KMS-11 (cell line): ENCODE results near the gene DMD.
"Not testable (repeated sequence)": the region's sequence is repeated elsewhere in the genome, so short reads cannot be mapped to it uniquely, and the experiment has no call there.

ENCODE experiments used
- H2AFZ ChIP-seq: fragments of 200-600 bp; sonication (generic); 2 replicates; pipeline ENCODE4 v1.6.1; 2016; ENCODE audit warnings: antibody characterized with exemption, mixed run types, low read depth
- H3K27ac ChIP-seq: fragments of 200-600 bp; sonication (generic); 2 replicates; pipeline ENCODE4 v1.6.1; 2016; ENCODE audit warnings: mild to moderate bottlenecking, mixed run types
- H3K27me3 ChIP-seq: fragments of 200-600 bp; sonication (generic); 2 replicates; pipeline ENCODE4 v1.6.1; 2017; ENCODE audit warnings: mild to moderate bottlenecking, low read depth, mixed run types, moderate library complexity; ENCODE audit not compliant: insufficient read depth
- H3K36me3 ChIP-seq: fragments of 200-600 bp; sonication (generic); 2 replicates; pipeline ENCODE4 v1.6.1; 2017; ENCODE audit warnings: mild to moderate bottlenecking, mixed run types; ENCODE audit not compliant: insufficient read depth
- H3K4me1 ChIP-seq: fragments of 200-600 bp; sonication (generic); 2 replicates; pipeline ENCODE4 v1.6.1; 2016; ENCODE audit warnings: mild to moderate bottlenecking, low read depth, mixed run types; ENCODE audit not compliant: poor library complexity, severe bottlenecking
- H3K4me2 ChIP-seq: fragments of 200-600 bp; sonication (generic); 2 replicates; pipeline ENCODE4 v1.7.0; 2016; ENCODE audit warnings: mild to moderate bottlenecking, mixed run types
- H3K4me3 ChIP-seq: fragments of 200-600 bp; sonication (generic); IDR thresholded peaks from 2 replicates; pipeline ENCODE4 v1.6.1; 2017; ENCODE audit warnings: low read depth, low read length, mixed read lengths; ENCODE audit not compliant: insufficient read depth
- H3K79me2 ChIP-seq: fragments of 200-600 bp; sonication (generic); 2 replicates; pipeline ENCODE4 v1.6.1; 2016; ENCODE audit warnings: low read depth, mixed run types; ENCODE audit not compliant: insufficient read depth
- H3K9ac ChIP-seq: fragments of 200-600 bp; sonication (generic); 2 replicates; pipeline ENCODE4 v1.6.1; 2016; ENCODE audit warnings: mild to moderate bottlenecking, mixed run types
- H4K20me1 ChIP-seq: fragments of 200-600 bp; sonication (generic); 2 replicates; pipeline ENCODE4 v1.6.1; 2016; ENCODE audit warnings: mild to moderate bottlenecking, mixed run types; ENCODE audit not compliant: insufficient read depth
- CTCF ChIP-seq: fragments of 200-600 bp; sonication (generic); conservative IDR thresholded peaks from 2 replicates; pipeline ENCODE4 v1.6.1; 2017; ENCODE audit warnings: low read depth, mild to moderate bottlenecking, antibody characterized with exemption, low read length, moderate library complexity, mixed read lengths

DMD gene

GRCh38 chrX:31932769-31933168, 1278.6 kb downstream of the DMD start:
- Histone ChIP-seq H3K4me1 (no peaks in the 10 kb centered on the region), H3K9ac (no peak overlapping the region), H3K36me3 (no peaks in the 10 kb centered on the region), H4K20me1 (no peaks in the 10 kb centered on the region), H3K27me3 (no peaks in the 10 kb centered on the region), H3K79me2 (no peaks in the 10 kb centered on the region), H3K4me2 (no peak overlapping the region), H3K4me3 (no peak overlapping the region), H3K27ac (no peak overlapping the region), H2AFZ (no peak overlapping the region)
- no peak for TF ChIP-seq CTCF

GRCh38 chrX:31932320-31932719, 1279.0 kb downstream of the DMD start:
- H2AFZ ChIP-seq, H3K9ac ChIP-seq, H3K27me3 ChIP-seq, H3K4me2 ChIP-seq, H3K36me3 ChIP-seq, H3K79me2 ChIP-seq, H3K27ac ChIP-seq, H3K4me1 ChIP-seq, H3K4me3 ChIP-seq, H4K20me1 ChIP-seq: not testable (repeated sequence)

- H3K4me3 ChIP-seq = no peak overlapping the region
- no peak overlapping the region for H3K4me2 ChIP-seq
- no peak overlapping the region for H3K9ac ChIP-seq
- no peaks in the 10 kb centered on the region for H3K4me1 ChIP-seq
- no peak overlapping the region for H2AFZ ChIP-seq
- H4K20me1 ChIP-seq = no peaks in the 10 kb centered on the region
- H3K79me2 ChIP-seq = no peaks in the 10 kb centered on the region
- no peaks in the 10 kb centered on the region for H3K36me3 ChIP-seq
- no peak for TF ChIP-seq CTCF
- no peaks in the 10 kb centered on the region for H3K27me3 ChIP-seq
- H3K27ac ChIP-seq = no peak overlapping the region
These were observed 1280.1 kb downstream of the DMD start for GRCh38 chrX:31931225-31931624.

- Histone ChIP-seq H4K20me1 (no peaks in the 10 kb centered on the region), H2AFZ (no peak overlapping the region), H3K4me1 (no peaks in the 10 kb centered on the region), H3K27ac (no peak overlapping the region), H3K36me3 (no peaks in the 10 kb centered on the region), H3K4me3 (no peak overlapping the region), H3K4me2 (no peak overlapping the region), H3K9ac (no peak overlapping the region), H3K79me2 (no peaks in the 10 kb centered on the region), H3K27me3 (no peaks in the 10 kb centered on the region)
- TF ChIP-seq CTCF = no peak
These were observed 1282.0 kb downstream of the DMD start for GRCh38 chrX:31929366-31929765.

GRCh38 chrX:31921236-31921635, 1290.1 kb downstream of the DMD start:
- no peaks in the 10 kb centered on the region for H3K27me3 ChIP-seq
- no peak overlapping the region for H2AFZ ChIP-seq
- H3K4me2 ChIP-seq = no peak overlapping the region
- H3K27ac ChIP-seq = no peak overlapping the region
- H3K79me2 ChIP-seq = no peaks in the 10 kb centered on the region
- H3K4me3 ChIP-seq = no peak overlapping the region
- no peaks in the 10 kb centered on the region for H3K4me1 ChIP-seq
- H3K9ac ChIP-seq = no peak overlapping the region
- no peaks in the 10 kb centered on the region for H4K20me1 ChIP-seq
- no peaks in the 10 kb centered on the region for H3K36me3 ChIP-seq
- TF ChIP-seq CTCF = no peak
